GM12864 (cell line): ENCODE data around the gene TADA1.
"Not testable (repeated sequence)": the region's sequence is repeated elsewhere in the genome, so short reads cannot be mapped to it uniquely, and the experiment has no call there.

ENCODE experiments used
- DNase-seq: peaks from one replicate; pipeline ENCODE4 v3.0.0-alpha.2; 2011; ENCODE audit warnings: low read depth
- H3K4me3 ChIP-seq: 2 replicates; pipeline ENCODE4 v1.5.1; 2011; ENCODE audit warnings: mild to moderate bottlenecking, low read depth, low read length, control low read depth
- CTCF ChIP-seq: IDR thresholded peaks from 2 replicates; pipeline ENCODE4 v1.5.1; 2011; ENCODE audit warnings: low read depth, mild to moderate bottlenecking, moderate library complexity, low read length, control low read depth, inconsistent platforms; ENCODE audit errors: missing control alignments

Gene TADA1

DNA sequence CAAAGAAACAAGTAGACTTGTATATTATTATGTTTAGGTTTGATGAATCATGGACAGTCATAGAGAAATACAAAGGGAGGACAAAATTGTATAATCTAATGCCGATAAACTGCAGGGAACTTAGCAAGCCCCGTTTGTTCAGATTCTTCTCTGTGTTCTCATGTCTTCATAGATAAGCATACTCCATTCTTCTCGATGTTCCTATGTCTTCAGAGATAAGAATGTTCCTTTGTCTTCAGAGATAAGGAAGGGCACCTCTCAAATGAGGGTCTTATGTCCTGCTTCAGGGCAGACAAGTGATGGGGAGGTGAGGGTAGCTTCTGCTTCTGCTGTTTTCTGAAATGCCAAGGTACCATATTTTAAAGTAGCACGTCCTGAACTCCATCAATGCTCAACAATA lies 19.7 kb upstream of the TADA1 start:
- DNase-seq, result no peak
- no peak overlapping the region for H3K4me3 ChIP-seq
- TF ChIP-seq CTCF, result no peak

GRCh38 chr1:166889776-166890175 lies 13.7 kb upstream of the TADA1 start:
- no peak for TF ChIP-seq CTCF
- H3K4me3 ChIP-seq, result no peak overlapping the region
- no peak for DNase-seq

DNA sequence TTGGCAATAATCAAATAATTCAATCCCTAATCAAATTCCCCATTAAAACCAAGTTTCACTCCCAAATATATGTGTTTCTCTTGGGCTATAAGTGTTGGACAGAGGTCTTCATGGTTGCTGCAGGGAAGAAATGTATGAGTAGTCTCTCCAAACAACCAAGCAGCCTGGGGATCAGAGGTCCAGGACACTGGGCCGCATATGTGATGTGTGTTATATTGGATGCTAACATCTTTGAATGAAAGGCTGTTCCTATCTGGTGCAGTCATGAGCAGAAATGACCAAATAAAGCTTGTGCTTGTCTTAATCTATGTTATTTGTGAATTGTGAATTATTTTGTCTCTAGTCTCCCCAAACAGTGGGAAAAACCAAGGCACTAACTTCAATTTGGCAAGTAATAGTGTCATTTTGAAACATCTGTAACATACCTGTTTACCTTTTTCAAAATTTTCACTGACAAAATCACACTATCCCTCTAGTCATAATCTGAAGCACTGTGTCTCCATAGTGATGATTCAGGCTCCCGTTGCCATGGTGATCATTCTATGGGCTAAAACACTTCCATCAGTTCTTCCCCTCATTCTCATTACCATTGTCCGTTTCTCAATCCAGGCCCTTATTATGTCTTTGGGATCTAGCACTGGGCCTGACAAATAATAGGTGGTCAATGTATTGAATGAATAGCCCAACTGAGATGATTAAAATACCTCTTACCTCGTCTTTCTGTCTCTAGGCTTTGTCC lies 12.5 kb upstream of the TADA1 start:
- DNase-seq, result no peak
- no peak for TF ChIP-seq CTCF

DNA sequence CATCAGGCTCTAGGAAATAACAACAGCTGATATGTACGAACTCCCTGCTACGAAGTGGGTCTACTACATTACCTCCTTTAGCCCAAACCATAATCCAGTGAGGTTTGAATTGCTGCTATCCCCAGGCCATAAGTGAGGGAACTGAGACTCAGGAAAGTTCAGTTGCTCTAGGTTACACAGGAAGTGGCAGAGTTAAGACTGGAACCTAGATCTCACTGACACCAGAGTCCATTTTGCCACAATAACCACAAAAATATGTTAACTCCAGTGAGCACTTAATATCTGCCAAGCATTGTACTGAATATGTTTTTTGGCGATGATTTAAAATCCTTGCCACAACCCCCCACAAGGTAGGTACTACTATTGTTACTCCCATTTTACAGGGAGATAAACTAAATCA lies 8.9 kb upstream of the TADA1 start:
- H3K4me3 ChIP-seq, result no peak overlapping the region
- TF ChIP-seq CTCF, result no peak

More for the DNA sequence above, 12.5 kb upstream of the TADA1 start:
- H3K4me3 ChIP-seq, result no peak overlapping the region

DNA sequence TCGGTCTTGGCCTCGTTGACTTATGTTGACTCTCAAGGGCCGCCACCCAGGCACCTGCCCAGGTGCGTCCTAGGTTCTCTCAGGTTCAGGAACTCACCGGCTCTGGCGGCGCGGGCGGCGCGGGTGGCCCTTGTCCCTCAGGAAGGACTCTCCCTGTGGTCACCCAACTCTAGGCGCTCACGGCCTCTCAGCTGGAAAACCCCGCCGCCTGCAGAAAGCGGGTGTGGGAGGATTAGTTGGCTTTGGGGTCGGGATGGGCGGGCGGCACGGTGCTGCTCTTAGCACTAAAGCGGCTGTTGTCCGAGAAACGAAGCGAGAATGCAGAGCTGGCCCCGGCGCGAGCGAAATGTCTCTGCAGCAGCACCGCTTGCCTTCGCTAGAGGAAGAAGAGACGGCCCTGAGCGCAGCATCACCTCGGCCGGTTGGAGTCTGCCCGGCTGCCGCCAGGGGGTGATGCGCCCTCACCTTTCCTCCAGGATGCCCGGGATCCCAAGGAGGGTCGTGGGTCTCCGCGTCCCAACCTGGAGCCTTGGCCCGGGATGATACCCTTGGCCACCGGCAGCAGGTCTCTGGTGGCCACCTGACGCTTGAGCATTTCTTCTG lies 8.1 kb upstream of the TADA1 start:
- peak; percentile 73 for TF ChIP-seq CTCF
- no peak overlapping the region for H3K4me3 ChIP-seq
- no peak for DNase-seq

More for the DNA sequence above, 8.9 kb upstream of the TADA1 start:
- DNase-seq, result no peak

DNA sequence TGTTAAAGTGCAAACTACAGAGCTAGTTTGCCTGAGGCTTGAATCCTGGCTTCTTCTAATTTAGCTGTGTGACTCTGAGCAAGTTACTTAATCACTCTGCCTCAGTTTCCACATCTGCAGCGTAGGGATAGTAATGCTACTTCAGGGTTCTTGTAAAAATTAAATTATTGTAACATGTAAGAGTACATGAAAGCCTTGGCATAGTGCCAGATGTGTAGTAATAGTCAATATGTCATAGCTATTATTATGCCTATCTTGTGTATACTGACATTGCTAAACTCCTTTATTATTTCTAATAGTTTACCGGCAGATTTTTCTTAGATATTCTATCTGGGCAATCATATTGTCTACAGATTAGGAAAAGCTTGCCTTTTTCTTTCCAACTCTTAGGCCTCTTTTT lies 6.8 kb upstream of the TADA1 start:
- no peak for TF ChIP-seq CTCF
- no peak for DNase-seq
- no peak overlapping the region for H3K4me3 ChIP-seq

DNA sequence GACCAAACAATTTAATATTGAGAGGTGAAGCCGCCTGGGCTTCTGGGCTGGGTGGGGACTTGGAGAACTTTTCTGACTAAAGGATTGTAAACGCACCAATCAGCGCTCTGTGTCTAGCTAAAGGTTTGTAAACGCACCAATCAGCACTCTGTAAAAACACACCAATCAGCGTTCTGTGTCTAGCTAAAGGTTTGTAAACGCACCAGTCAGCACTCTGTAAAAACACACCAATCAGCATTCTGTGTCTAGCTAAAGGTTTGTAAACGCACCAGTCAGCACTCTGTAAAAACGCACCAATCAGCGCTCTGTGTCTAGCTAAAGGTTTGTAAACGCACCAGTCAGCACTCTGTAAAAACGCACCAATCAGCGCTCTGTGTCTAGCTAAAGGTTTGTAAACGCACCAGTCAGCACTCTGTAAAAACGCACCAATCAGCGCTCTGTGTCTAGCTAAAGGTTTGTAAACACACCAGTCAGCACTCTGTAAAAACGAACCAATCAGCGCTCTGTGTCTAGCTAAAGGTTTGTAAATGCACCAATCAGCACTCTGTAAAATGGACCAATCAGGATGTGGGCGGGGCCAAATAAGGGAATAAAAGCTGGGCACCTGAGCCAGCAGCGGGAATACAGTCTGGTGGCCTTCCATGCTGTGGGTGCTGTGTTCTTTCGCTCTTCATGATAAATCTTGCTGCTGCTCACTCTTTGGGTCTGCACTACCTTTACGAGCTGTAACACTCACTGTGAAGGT lies 2.3 kb upstream of the TADA1 start:
- H3K4me3 ChIP-seq, result not testable (repeated sequence)

More for the DNA sequence above, 2.3 kb upstream of the TADA1 start:
- not testable (repeated sequence) for DNase-seq
